Neural progenitor cell (in vitro differentiated cells): ENCODE measurements around the gene MARK4.
"Not testable (repeated sequence)": the region's sequence is repeated elsewhere in the genome, so short reads cannot be mapped to it uniquely, and the experiment has no call there.

Experiments used
- EZH2 ChIP-seq: fragments of 200-600 bp; sonication (generic); IDR thresholded peaks from 2 replicates; pipeline ENCODE4 v1.6.1; 2017; ENCODE audit warnings: antibody characterized with exemption, mild to moderate bottlenecking, moderate library complexity
- TF ChIP-seq, protein P1 (sequence below): fragments of 200-600 bp; sonication (generic); IDR thresholded peaks from 2 replicates; pipeline ENCODE4 v1.5.1; 2017; ENCODE audit warnings: antibody characterized with exemption, mild to moderate bottlenecking

GRCh38 chr19:45334881-45335280 is 83.8 kb downstream of the MARK4 start:
- TF ChIP-seq, protein P1, sequence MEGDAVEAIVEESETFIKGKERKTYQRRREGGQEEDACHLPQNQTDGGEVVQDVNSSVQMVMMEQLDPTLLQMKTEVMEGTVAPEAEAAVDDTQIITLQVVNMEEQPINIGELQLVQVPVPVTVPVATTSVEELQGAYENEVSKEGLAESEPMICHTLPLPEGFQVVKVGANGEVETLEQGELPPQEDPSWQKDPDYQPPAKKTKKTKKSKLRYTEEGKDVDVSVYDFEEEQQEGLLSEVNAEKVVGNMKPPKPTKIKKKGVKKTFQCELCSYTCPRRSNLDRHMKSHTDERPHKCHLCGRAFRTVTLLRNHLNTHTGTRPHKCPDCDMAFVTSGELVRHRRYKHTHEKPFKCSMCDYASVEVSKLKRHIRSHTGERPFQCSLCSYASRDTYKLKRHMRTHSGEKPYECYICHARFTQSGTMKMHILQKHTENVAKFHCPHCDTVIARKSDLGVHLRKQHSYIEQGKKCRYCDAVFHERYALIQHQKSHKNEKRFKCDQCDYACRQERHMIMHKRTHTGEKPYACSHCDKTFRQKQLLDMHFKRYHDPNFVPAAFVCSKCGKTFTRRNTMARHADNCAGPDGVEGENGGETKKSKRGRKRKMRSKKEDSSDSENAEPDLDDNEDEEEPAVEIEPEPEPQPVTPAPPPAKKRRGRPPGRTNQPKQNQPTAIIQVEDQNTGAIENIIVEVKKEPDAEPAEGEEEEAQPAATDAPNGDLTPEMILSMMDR: not testable (repeated sequence)
- TF ChIP-seq EZH2: not testable (repeated sequence)
